ENCODE measurements around the gene FAM169A. TPM values are rescaled to one million over a fixed set of nuclear protein-coding genes. Genes with fewer than 3 reads are reported as not detected.
"Not testable (repeated sequence)": the region's sequence is repeated elsewhere in the genome, so short reads cannot be mapped to it uniquely, and the experiment has no call there.

The FAM169A gene
- total and polyA plus RNA-seq, 4 donors: 0.13 to 2.2 (median 0.63) TPM

GRCh38 chr5:74875994-74876791, 10.0 kb upstream of the FAM169A start:
- WGBS, 2 donors: 90 to 93% methylated on average over 7 of the region's 7 CpGs
- H3K27me3 ChIP-seq (ENCODE audit: control insufficient read depth in 1 of 2, insufficient read depth in 2 of 2, low read length in 1 of 2): no peaks in the 10 kb centered on the region
- no peak overlapping the region for H3K4me3 ChIP-seq (ENCODE audit: low read length in 2 of 2)
- ATAC-seq (ENCODE audit: low FRiP score): no peak
- H3K27ac ChIP-seq (ENCODE audit: low read depth in 1 of 2, low read length in 2 of 2): no peak overlapping the region
- H3K4me1 ChIP-seq (ENCODE audit: control insufficient read depth in 1 of 2, insufficient read depth in 2 of 2, low read length in 2 of 2): no peaks in the 10 kb centered on the region
- intact Hi-C loops (cut with DNase I): no loop called here
- no peaks in the 10 kb centered on the region for H3K9me3 ChIP-seq (ENCODE audit: control insufficient read depth, low read length)
- H3K36me3 ChIP-seq (ENCODE audit: control insufficient read depth in 1 of 2, insufficient read depth in 2 of 2, low read length in 1 of 2): no peaks in the 10 kb centered on the region
- no peak for DNase-seq

- Histone ChIP-seq H3K27me3 (ENCODE audit: control insufficient read depth in 1 of 2, insufficient read depth in 2 of 2, low read length in 1 of 2) (no peaks in the 10 kb centered on the region), H3K4me3 (ENCODE audit: low read length in 2 of 2) (no peak overlapping the region), H3K36me3 (ENCODE audit: control insufficient read depth in 1 of 2, insufficient read depth in 2 of 2, low read length in 1 of 2) (no peaks in the 10 kb centered on the region), H3K9me3 (ENCODE audit: control insufficient read depth, low read length) (no peaks in the 10 kb centered on the region), H3K4me1 (ENCODE audit: control insufficient read depth in 1 of 2, insufficient read depth in 2 of 2, low read length in 2 of 2) (no peaks in the 10 kb centered on the region), H3K27ac (ENCODE audit: low read depth in 1 of 2, low read length in 2 of 2) (no peak overlapping the region)
- intact Hi-C loops (cut with DNase I): no loop called here
- DNase-seq: no peak
- 83 to 87% methylated on average over 3 of the region's 3 CpGs for WGBS, 2 donors
- ATAC-seq (ENCODE audit: low FRiP score): no peak
These were observed 7.5 kb upstream of the FAM169A start for GRCh38 chr5:74873525-74874249.

- Histone ChIP-seq H3K27ac (ENCODE audit: low read depth in 1 of 2, low read length in 2 of 2) (no peak overlapping the region), H3K27me3 (ENCODE audit: control insufficient read depth in 1 of 2, insufficient read depth in 2 of 2, low read length in 1 of 2) (no peaks in the 10 kb centered on the region), H3K4me1 (ENCODE audit: control insufficient read depth in 1 of 2, insufficient read depth in 2 of 2, low read length in 2 of 2) (no peaks in the 10 kb centered on the region), H3K36me3 (ENCODE audit: control insufficient read depth in 1 of 2, insufficient read depth in 2 of 2, low read length in 1 of 2) (no peaks in the 10 kb centered on the region), H3K4me3 (ENCODE audit: low read length in 2 of 2) (no peak overlapping the region), H3K9me3 (ENCODE audit: control insufficient read depth, low read length) (no peaks in the 10 kb centered on the region)
- DNase-seq (no peak), ATAC-seq (ENCODE audit: low FRiP score) (no peak)
- intact Hi-C loops (cut with DNase I): no loop called here
- 73 to 75% methylated on average over 3 of the region's 3 CpGs for WGBS, 2 donors
These were observed 4.3 kb upstream of the FAM169A start for GRCh38 chr5:74870299-74871067.

- DNase-seq; intact Hi-C loops (cut with DNase I); H3K36me3 ChIP-seq (ENCODE audit: control insufficient read depth in 1 of 2, insufficient read depth in 2 of 2, low read length in 1 of 2); H3K27ac ChIP-seq (ENCODE audit: low read depth in 1 of 2, low read length in 2 of 2); H3K4me3 ChIP-seq (ENCODE audit: low read length in 2 of 2); ATAC-seq (ENCODE audit: low FRiP score); H3K9me3 ChIP-seq (ENCODE audit: control insufficient read depth, low read length); H3K27me3 ChIP-seq (ENCODE audit: control insufficient read depth in 1 of 2, insufficient read depth in 2 of 2, low read length in 1 of 2); H3K4me1 ChIP-seq (ENCODE audit: control insufficient read depth in 1 of 2, insufficient read depth in 2 of 2, low read length in 2 of 2): not testable (repeated sequence)
- WGBS, 2 donors: 89 to 90% methylated on average over 10 of the region's 10 CpGs
These were observed 3.2 kb upstream of the FAM169A start for GRCh38 chr5:74869414-74869813.

GRCh38 chr5:74866596-74867162, 492 bp upstream of the FAM169A start:
- H3K4me1 ChIP-seq (ENCODE audit: control insufficient read depth in 1 of 2, insufficient read depth in 2 of 2, low read length in 2 of 2): no peaks in the 10 kb centered on the region
- H3K36me3 ChIP-seq (ENCODE audit: control insufficient read depth in 1 of 2, insufficient read depth in 2 of 2, low read length in 1 of 2): no peaks in the 10 kb centered on the region
- WGBS, 2 donors: 25 to 27% methylated on average over 36 to 37 of the region's 37 CpGs
- H3K9me3 ChIP-seq (ENCODE audit: control insufficient read depth, low read length): no peaks in the 10 kb centered on the region
- peak overlapping the region; percentile 65 to 97 for H3K4me3 ChIP-seq (ENCODE audit: low read length in 2 of 2)
- no peaks in the 10 kb centered on the region for H3K27me3 ChIP-seq (ENCODE audit: control insufficient read depth in 1 of 2, insufficient read depth in 2 of 2, low read length in 1 of 2)
- intact Hi-C loops (cut with DNase I): no loop called here
- no peak for ATAC-seq (ENCODE audit: low FRiP score)
- no peak overlapping the region for H3K27ac ChIP-seq (ENCODE audit: low read depth in 1 of 2, low read length in 2 of 2)
- DNase-seq: no peak

GRCh38 chr5:74865256-74865803, 857 bp downstream of the FAM169A start:
- intact Hi-C loops (cut with DNase I): no loop called here
- 29 to 35% methylated on average over 23 of the region's 23 CpGs for WGBS, 2 donors
- Histone ChIP-seq H3K36me3 (ENCODE audit: control insufficient read depth in 1 of 2, insufficient read depth in 2 of 2, low read length in 1 of 2) (no peaks in the 10 kb centered on the region), H3K9me3 (ENCODE audit: control insufficient read depth, low read length) (no peaks in the 10 kb centered on the region), H3K4me1 (ENCODE audit: control insufficient read depth in 1 of 2, insufficient read depth in 2 of 2, low read length in 2 of 2) (no peaks in the 10 kb centered on the region), H3K27ac (ENCODE audit: low read depth in 1 of 2, low read length in 2 of 2) (no peak overlapping the region), H3K27me3 (ENCODE audit: control insufficient read depth in 1 of 2, insufficient read depth in 2 of 2, low read length in 1 of 2) (no peaks in the 10 kb centered on the region), H3K4me3 (ENCODE audit: low read length in 2 of 2) (peak overlapping the region; percentile 65 to 97)
- no peak for ATAC-seq (ENCODE audit: low FRiP score)
- no peak for DNase-seq

- WGBS, 2 donors: 87 to 88% methylated on average over 8 of the region's 8 CpGs
- H3K4me1 ChIP-seq (ENCODE audit: control insufficient read depth in 1 of 2, insufficient read depth in 2 of 2, low read length in 2 of 2): no peaks in the 10 kb centered on the region
- no peaks in the 10 kb centered on the region for H3K9me3 ChIP-seq (ENCODE audit: control insufficient read depth, low read length)
- no peak for DNase-seq
- H3K36me3 ChIP-seq (ENCODE audit: control insufficient read depth in 1 of 2, insufficient read depth in 2 of 2, low read length in 1 of 2): no peaks in the 10 kb centered on the region
- intact Hi-C loops (cut with DNase I): no loop called here
- ATAC-seq (ENCODE audit: low FRiP score): no peak
- H3K27ac ChIP-seq (ENCODE audit: low read depth in 1 of 2, low read length in 2 of 2): no peak overlapping the region
- H3K4me3 ChIP-seq (ENCODE audit: low read length in 2 of 2): no peak overlapping the region
- no peaks in the 10 kb centered on the region for H3K27me3 ChIP-seq (ENCODE audit: control insufficient read depth in 1 of 2, insufficient read depth in 2 of 2, low read length in 1 of 2)
These were observed 1.4 kb downstream of the FAM169A start for GRCh38 chr5:74864823-74865222.

GRCh38 chr5:74863726-74864125, 2.5 kb downstream of the FAM169A start:
- H3K27me3 ChIP-seq (ENCODE audit: control insufficient read depth in 1 of 2, insufficient read depth in 2 of 2, low read length in 1 of 2): no peaks in the 10 kb centered on the region
- ATAC-seq (ENCODE audit: low FRiP score): no peak
- intact Hi-C loops (cut with DNase I): no loop called here
- DNase-seq: no peak
- no peak overlapping the region for H3K27ac ChIP-seq (ENCODE audit: low read depth in 1 of 2, low read length in 2 of 2)
- H3K36me3 ChIP-seq (ENCODE audit: control insufficient read depth in 1 of 2, insufficient read depth in 2 of 2, low read length in 1 of 2): no peaks in the 10 kb centered on the region
- H3K4me1 ChIP-seq (ENCODE audit: control insufficient read depth in 1 of 2, insufficient read depth in 2 of 2, low read length in 2 of 2): no peaks in the 10 kb centered on the region
- 98 to 99% methylated on average over 2 of the region's 2 CpGs for WGBS, 2 donors
- no peak overlapping the region for H3K4me3 ChIP-seq (ENCODE audit: low read length in 2 of 2)
- no peaks in the 10 kb centered on the region for H3K9me3 ChIP-seq (ENCODE audit: control insufficient read depth, low read length)

All from aorta (tissue), 5 donors.